ENCODE results near the gene TCF7L1.

DNA sequence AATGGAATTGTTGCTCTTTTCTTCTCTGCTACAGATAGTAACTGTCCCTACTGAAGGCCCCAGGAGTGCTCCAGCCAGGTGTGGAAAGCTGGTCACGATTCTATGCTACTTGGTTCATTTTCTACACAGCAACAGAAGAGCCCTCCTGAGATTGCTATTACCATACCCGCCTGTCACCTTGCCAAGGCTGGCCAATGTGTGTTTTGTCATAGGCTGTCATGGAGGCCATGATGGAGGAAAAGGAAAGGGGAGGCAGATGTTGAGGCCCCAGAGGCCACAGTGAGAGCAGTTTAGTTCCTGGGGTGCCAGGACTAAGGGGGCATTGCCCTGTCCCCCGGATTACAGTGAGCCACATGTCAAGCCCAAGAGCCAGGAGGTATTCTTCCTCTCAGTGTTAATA lies 222.3 kb downstream of the TCF7L1 start:
- TF ChIP-seq, protein P1, sequence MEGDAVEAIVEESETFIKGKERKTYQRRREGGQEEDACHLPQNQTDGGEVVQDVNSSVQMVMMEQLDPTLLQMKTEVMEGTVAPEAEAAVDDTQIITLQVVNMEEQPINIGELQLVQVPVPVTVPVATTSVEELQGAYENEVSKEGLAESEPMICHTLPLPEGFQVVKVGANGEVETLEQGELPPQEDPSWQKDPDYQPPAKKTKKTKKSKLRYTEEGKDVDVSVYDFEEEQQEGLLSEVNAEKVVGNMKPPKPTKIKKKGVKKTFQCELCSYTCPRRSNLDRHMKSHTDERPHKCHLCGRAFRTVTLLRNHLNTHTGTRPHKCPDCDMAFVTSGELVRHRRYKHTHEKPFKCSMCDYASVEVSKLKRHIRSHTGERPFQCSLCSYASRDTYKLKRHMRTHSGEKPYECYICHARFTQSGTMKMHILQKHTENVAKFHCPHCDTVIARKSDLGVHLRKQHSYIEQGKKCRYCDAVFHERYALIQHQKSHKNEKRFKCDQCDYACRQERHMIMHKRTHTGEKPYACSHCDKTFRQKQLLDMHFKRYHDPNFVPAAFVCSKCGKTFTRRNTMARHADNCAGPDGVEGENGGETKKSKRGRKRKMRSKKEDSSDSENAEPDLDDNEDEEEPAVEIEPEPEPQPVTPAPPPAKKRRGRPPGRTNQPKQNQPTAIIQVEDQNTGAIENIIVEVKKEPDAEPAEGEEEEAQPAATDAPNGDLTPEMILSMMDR (IDR thresholded peaks at IDR 0.05) = no peak
- TF ChIP-seq FOXM1 (IDR thresholded peaks at IDR 0.05; ENCODE audit: low read depth) (no peak), POLR2AphosphoS5 (IDR thresholded peaks at IDR 0.05; ENCODE audit: low read depth, low read length) (no peak), MXI1 (IDR thresholded peaks at IDR 0.05; ENCODE audit: low read depth, low read length) (no peak), TAF1 (IDR thresholded peaks at IDR 0.05; ENCODE audit: borderline replicate concordance, low read depth, low read length) (no peak)
- TF ChIP-seq, protein P2, sequence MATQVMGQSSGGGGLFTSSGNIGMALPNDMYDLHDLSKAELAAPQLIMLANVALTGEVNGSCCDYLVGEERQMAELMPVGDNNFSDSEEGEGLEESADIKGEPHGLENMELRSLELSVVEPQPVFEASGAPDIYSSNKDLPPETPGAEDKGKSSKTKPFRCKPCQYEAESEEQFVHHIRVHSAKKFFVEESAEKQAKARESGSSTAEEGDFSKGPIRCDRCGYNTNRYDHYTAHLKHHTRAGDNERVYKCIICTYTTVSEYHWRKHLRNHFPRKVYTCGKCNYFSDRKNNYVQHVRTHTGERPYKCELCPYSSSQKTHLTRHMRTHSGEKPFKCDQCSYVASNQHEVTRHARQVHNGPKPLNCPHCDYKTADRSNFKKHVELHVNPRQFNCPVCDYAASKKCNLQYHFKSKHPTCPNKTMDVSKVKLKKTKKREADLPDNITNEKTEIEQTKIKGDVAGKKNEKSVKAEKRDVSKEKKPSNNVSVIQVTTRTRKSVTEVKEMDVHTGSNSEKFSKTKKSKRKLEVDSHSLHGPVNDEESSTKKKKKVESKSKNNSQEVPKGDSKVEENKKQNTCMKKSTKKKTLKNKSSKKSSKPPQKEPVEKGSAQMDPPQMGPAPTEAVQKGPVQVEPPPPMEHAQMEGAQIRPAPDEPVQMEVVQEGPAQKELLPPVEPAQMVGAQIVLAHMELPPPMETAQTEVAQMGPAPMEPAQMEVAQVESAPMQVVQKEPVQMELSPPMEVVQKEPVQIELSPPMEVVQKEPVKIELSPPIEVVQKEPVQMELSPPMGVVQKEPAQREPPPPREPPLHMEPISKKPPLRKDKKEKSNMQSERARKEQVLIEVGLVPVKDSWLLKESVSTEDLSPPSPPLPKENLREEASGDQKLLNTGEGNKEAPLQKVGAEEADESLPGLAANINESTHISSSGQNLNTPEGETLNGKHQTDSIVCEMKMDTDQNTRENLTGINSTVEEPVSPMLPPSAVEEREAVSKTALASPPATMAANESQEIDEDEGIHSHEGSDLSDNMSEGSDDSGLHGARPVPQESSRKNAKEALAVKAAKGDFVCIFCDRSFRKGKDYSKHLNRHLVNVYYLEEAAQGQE (IDR thresholded peaks at IDR 0.05; ENCODE audit: low read depth, low read length) = no peak
- TF ChIP-seq, protein P3, sequence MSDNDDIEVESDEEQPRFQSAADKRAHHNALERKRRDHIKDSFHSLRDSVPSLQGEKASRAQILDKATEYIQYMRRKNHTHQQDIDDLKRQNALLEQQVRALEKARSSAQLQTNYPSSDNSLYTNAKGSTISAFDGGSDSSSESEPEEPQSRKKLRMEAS (IDR thresholded peaks at IDR 0.05; ENCODE audit: low read depth) = no peak
- TF ChIP-seq, protein P4, sequence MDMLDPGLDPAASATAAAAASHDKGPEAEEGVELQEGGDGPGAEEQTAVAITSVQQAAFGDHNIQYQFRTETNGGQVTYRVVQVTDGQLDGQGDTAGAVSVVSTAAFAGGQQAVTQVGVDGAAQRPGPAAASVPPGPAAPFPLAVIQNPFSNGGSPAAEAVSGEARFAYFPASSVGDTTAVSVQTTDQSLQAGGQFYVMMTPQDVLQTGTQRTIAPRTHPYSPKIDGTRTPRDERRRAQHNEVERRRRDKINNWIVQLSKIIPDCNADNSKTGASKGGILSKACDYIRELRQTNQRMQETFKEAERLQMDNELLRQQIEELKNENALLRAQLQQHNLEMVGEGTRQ (IDR thresholded peaks at IDR 0.05; ENCODE audit: borderline replicate concordance, low read depth, low read length) = no peak

All from SK-N-SH (cell line).